ENCODE measurements around the gene IGF1R.

The IGF1R gene

GRCh38 chr15:98853617-98854420, 205.5 kb downstream of the IGF1R start:
- ATAC-seq (ENCODE audit: insufficient read depth, low read depth): no peak
- peak overlapping the region; percentile 72 for H3K9ac ChIP-seq (ENCODE audit: low read depth, low read length)
- H2AFZ ChIP-seq (ENCODE audit: low read depth, low read length): no peak overlapping the region; the same call in 1 of the 2 replicates
- H3K4me3 ChIP-seq (ENCODE audit: low read depth in 1 of 2, low read length in 2 of 2): peak overlapping the region in 1 of 2 experiments; percentile 74; a peak in 2 of 4 replicates
- H3K9me3 ChIP-seq (ENCODE audit: insufficient read depth, low read length, severe bottlenecking): no peaks in the 10 kb centered on the region
- H3K79me2 ChIP-seq (ENCODE audit: insufficient read depth, low read length): peaks cover 73% of the 10 kb centered on the region
- peaks cover 56% of the 10 kb centered on the region for H3K4me1 ChIP-seq (ENCODE audit: insufficient read depth, low read length)
- H3K36me3 ChIP-seq (ENCODE audit: insufficient read depth, low read length): no peaks in the 10 kb centered on the region
- TF ChIP-seq EZH2 (IDR thresholded peaks at IDR 0.05; ENCODE audit: borderline replicate concordance, low read depth, low read length, severe bottlenecking) (no peak), CTCF (IDR thresholded peaks at IDR 0.05; ENCODE audit: borderline replicate concordance, extremely low read depth, low read length, poor library complexity, severe bottlenecking) (no peak)
- peak overlapping the region; percentile 93 for H3K27ac ChIP-seq (ENCODE audit: low read length)
- H4K20me1 ChIP-seq (ENCODE audit: insufficient read depth, low read length): peaks cover 4% of the 10 kb centered on the region; the same call in 1 of the 2 replicates
- H3K4me2 ChIP-seq (ENCODE audit: insufficient read depth, low read length): peak overlapping the region; percentile 90
- H3K27me3 ChIP-seq (ENCODE audit: insufficient read depth, low read length, poor library complexity): no peaks in the 10 kb centered on the region
- DNase-seq: no peak

GRCh38 chr15:98854496-98854895, 206.2 kb downstream of the IGF1R start:
- Histone ChIP-seq H3K4me2 (ENCODE audit: insufficient read depth, low read length) (no peak overlapping the region), H3K36me3 (ENCODE audit: insufficient read depth, low read length) (no peaks in the 10 kb centered on the region), H3K79me2 (ENCODE audit: insufficient read depth, low read length) (peaks cover 69% of the 10 kb centered on the region), H3K9me3 (ENCODE audit: insufficient read depth, low read length, severe bottlenecking) (no peaks in the 10 kb centered on the region), H3K4me3 (ENCODE audit: low read depth in 1 of 2, low read length in 2 of 2) (no peak overlapping the region), H3K9ac (ENCODE audit: low read depth, low read length) (no peak overlapping the region), H3K27ac (ENCODE audit: low read length) (no peak overlapping the region), H3K4me1 (ENCODE audit: insufficient read depth, low read length) (peaks cover 56% of the 10 kb centered on the region), H3K27me3 (ENCODE audit: insufficient read depth, low read length, poor library complexity) (no peaks in the 10 kb centered on the region), H2AFZ (ENCODE audit: low read depth, low read length) (no peak overlapping the region), H4K20me1 (ENCODE audit: insufficient read depth, low read length) (peaks cover 4% of the 10 kb centered on the region; the same call in 1 of the 2 replicates)
- no peak for TF ChIP-seq EZH2 (IDR thresholded peaks at IDR 0.05; ENCODE audit: borderline replicate concordance, low read depth, low read length, severe bottlenecking)
- TF ChIP-seq CTCF (IDR thresholded peaks at IDR 0.05; ENCODE audit: borderline replicate concordance, extremely low read depth, low read length, poor library complexity, severe bottlenecking): no peak
- DNase-seq: no peak
- no peak for ATAC-seq (ENCODE audit: insufficient read depth, low read depth)

- H3K9ac ChIP-seq (ENCODE audit: low read depth, low read length): no peak overlapping the region
- H2AFZ ChIP-seq (ENCODE audit: low read depth, low read length): no peak overlapping the region
- DNase-seq (no peak), ATAC-seq (ENCODE audit: insufficient read depth, low read depth) (no peak)
- no peak overlapping the region for H3K4me3 ChIP-seq (ENCODE audit: low read depth in 1 of 2, low read length in 2 of 2)
- H4K20me1 ChIP-seq (ENCODE audit: insufficient read depth, low read length): peaks cover 4% of the 10 kb centered on the region; the same call in 1 of the 2 replicates
- no peaks in the 10 kb centered on the region for H3K9me3 ChIP-seq (ENCODE audit: insufficient read depth, low read length, severe bottlenecking)
- no peaks in the 10 kb centered on the region for H3K27me3 ChIP-seq (ENCODE audit: insufficient read depth, low read length, poor library complexity)
- H3K4me2 ChIP-seq (ENCODE audit: insufficient read depth, low read length): no peak overlapping the region
- no peak overlapping the region for H3K27ac ChIP-seq (ENCODE audit: low read length)
- H3K79me2 ChIP-seq (ENCODE audit: insufficient read depth, low read length): peaks cover 62% of the 10 kb centered on the region
- H3K4me1 ChIP-seq (ENCODE audit: insufficient read depth, low read length): peaks cover 56% of the 10 kb centered on the region
- no peaks in the 10 kb centered on the region for H3K36me3 ChIP-seq (ENCODE audit: insufficient read depth, low read length)
- TF ChIP-seq CTCF (IDR thresholded peaks at IDR 0.05; ENCODE audit: borderline replicate concordance, extremely low read depth, low read length, poor library complexity, severe bottlenecking) (no peak), EZH2 (IDR thresholded peaks at IDR 0.05; ENCODE audit: borderline replicate concordance, low read depth, low read length, severe bottlenecking) (no peak)
These were observed 206.9 kb downstream of the IGF1R start for GRCh38 chr15:98855067-98855814.

Measured in DND-41 (cell line).